GM15510 (cell line): ENCODE results near the gene ADARB2.

ENCODE experiments used
- POLR2A ChIP-seq: IDR thresholded peaks from 3 replicates; pipeline ENCODE4 v1.6.1; 2011; ENCODE audit warnings: borderline replicate concordance; ENCODE audit not compliant: insufficient read length; ENCODE audit errors: extremely low read depth

The ADARB2 gene

GRCh38 chr10:1709161-1709560 lies 28.2 kb downstream of the ADARB2 start:
- no peak for TF ChIP-seq POLR2A

- TF ChIP-seq POLR2A: no peak
These were observed 28.6 kb downstream of the ADARB2 start for GRCh38 chr10:1708746-1709145.

- no peak for TF ChIP-seq POLR2A
These were observed 30.6 kb downstream of the ADARB2 start for GRCh38 chr10:1706711-1707110.

- TF ChIP-seq POLR2A: no peak
These were observed 31.1 kb downstream of the ADARB2 start for GRCh38 chr10:1706256-1706655.

GRCh38 chr10:1698185-1698584 lies 39.1 kb downstream of the ADARB2 start:
- TF ChIP-seq POLR2A: no peak

GRCh38 chr10:1696106-1696505 lies 41.2 kb downstream of the ADARB2 start:
- no peak for TF ChIP-seq POLR2A

GRCh38 chr10:1690086-1690485 lies 47.2 kb downstream of the ADARB2 start:
- no peak for TF ChIP-seq POLR2A

- no peak for TF ChIP-seq POLR2A
These were observed 48.8 kb downstream of the ADARB2 start for GRCh38 chr10:1688531-1688930.

GRCh38 chr10:1687623-1688150 lies 49.6 kb downstream of the ADARB2 start:
- no peak for TF ChIP-seq POLR2A

GRCh38 chr10:1687190-1687589 lies 50.1 kb downstream of the ADARB2 start:
- no peak for TF ChIP-seq POLR2A

- TF ChIP-seq POLR2A: no peak
These were observed 50.9 kb downstream of the ADARB2 start for GRCh38 chr10:1686491-1686749.

GRCh38 chr10:1685699-1686490 lies 51.4 kb downstream of the ADARB2 start:
- TF ChIP-seq POLR2A: no peak

GRCh38 chr10:1684991-1685390 lies 52.3 kb downstream of the ADARB2 start:
- TF ChIP-seq POLR2A: no peak

- no peak for TF ChIP-seq POLR2A
These were observed 53.7 kb downstream of the ADARB2 start for GRCh38 chr10:1683649-1684048.

GRCh38 chr10:1679821-1680650 lies 57.3 kb downstream of the ADARB2 start:
- TF ChIP-seq POLR2A: no peak

- no peak for TF ChIP-seq POLR2A
These were observed 59.2 kb downstream of the ADARB2 start for GRCh38 chr10:1678084-1678483.
